Measurements from ENCODE around the gene ZNF726. TPM values are rescaled to one million over a fixed set of nuclear protein-coding genes. Genes with fewer than 3 reads are reported as not detected.

ZNF726 gene
- 1 to 10 TPM in 1 of 2 donors, not detected in 1; 5.8 TPM for total RNA-seq
- 11.3 TPM for polyA plus RNA-seq (2013, experiment 1 of 2)
- polyA plus RNA-seq (2013, experiment 2 of 2), result 9.5 TPM
- long read RNA-seq, experiment 1, result 0 reads
- long read RNA-seq, experiment 2, result 0 reads
- long read RNA-seq, experiment 3, transcript ZNF726-206 (4 exons, 2,473 nt), result major isoform, 5 of 5 reads
- long read RNA-seq, experiment 3, partial matches to known transcripts, result 0 of 5 reads
- long read RNA-seq, experiment 3, other reads (novel, unspliced or antisense), result 0 of 5 reads
- long read RNA-seq, experiment 4, result 0 reads

GRCh38 chr19:23914402-23915286 lies at the start of gene ZNF726:
Gene ZNF726 (plus strand): TSS chr19:23914886. CDS start chr19:23914995, 109 bp downstream.
- TF ChIP-seq, protein P1, sequence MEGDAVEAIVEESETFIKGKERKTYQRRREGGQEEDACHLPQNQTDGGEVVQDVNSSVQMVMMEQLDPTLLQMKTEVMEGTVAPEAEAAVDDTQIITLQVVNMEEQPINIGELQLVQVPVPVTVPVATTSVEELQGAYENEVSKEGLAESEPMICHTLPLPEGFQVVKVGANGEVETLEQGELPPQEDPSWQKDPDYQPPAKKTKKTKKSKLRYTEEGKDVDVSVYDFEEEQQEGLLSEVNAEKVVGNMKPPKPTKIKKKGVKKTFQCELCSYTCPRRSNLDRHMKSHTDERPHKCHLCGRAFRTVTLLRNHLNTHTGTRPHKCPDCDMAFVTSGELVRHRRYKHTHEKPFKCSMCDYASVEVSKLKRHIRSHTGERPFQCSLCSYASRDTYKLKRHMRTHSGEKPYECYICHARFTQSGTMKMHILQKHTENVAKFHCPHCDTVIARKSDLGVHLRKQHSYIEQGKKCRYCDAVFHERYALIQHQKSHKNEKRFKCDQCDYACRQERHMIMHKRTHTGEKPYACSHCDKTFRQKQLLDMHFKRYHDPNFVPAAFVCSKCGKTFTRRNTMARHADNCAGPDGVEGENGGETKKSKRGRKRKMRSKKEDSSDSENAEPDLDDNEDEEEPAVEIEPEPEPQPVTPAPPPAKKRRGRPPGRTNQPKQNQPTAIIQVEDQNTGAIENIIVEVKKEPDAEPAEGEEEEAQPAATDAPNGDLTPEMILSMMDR (conservative IDR thresholded peaks at IDR 0.05), result no peak
- H3K4me3 ChIP-seq (ENCODE audit: low read length), result peak within 1 kb of the TSS; percentile 90

GRCh38 chr19:23867895-23868294 lies 46.8 kb upstream of the ZNF726 start:
- Histone ChIP-seq H3K36me3 (ENCODE audit: control insufficient read depth, insufficient read depth, low read length) (peaks cover 9% of the 10 kb centered on the region), H3K9ac (ENCODE audit: extremely low read depth, low read length, poor library complexity, severe bottlenecking) (no peak overlapping the region), H3K27me3 (ENCODE audit: control insufficient read depth, insufficient read depth, low read length, poor library complexity, severe bottlenecking) (no peaks in the 10 kb centered on the region), H3K9me3 (ENCODE audit: control insufficient read depth, low read length) (peaks cover 65% of the 10 kb centered on the region), H3K27ac (ENCODE audit: low read depth, low read length) (no peak overlapping the region), H3K4me3 (ENCODE audit: low read length) (no peak overlapping the region), H3K4me1 (ENCODE audit: control insufficient read depth, insufficient read depth, low read length) (no peaks in the 10 kb centered on the region)
- no peak for DNase-seq
- 84 to 95% methylated on average over 4 of the region's 4 CpGs for WGBS, 2 experiments (ENCODE audit: insufficient coverage in 1 of 2, insufficient read length in 1 of 2)
- TF ChIP-seq, protein P1 (conservative IDR thresholded peaks at IDR 0.05), result no peak
- Mint-ChIP-seq H3K27ac (no peak overlapping the region), H3K36me3 (ENCODE audit: low read depth) (peaks cover 68% of the 10 kb centered on the region), H3K27me3 (ENCODE audit: insufficient read depth) (no peaks in the 10 kb centered on the region), H3K9me3 (peaks cover 72% of the 10 kb centered on the region), H3K4me1 (no peaks in the 10 kb centered on the region), H3K4me3 (no peak overlapping the region)

More at GRCh38 chr19:23914402-23915286, at the start of gene ZNF726:
- Mint-ChIP-seq H3K9me3 (peaks cover 71% of the 10 kb centered on the region), H3K27ac (peak within 1 kb of the TSS; percentile 95), H3K4me1 (no peaks in the 10 kb centered on the region), H3K36me3 (ENCODE audit: low read depth) (no peaks in the 10 kb centered on the region), H3K27me3 (ENCODE audit: insufficient read depth) (peaks cover 2% of the 10 kb centered on the region), H3K4me3 (peak within 1 kb of the TSS; percentile 82)
- peaks cover 8% of the 10 kb centered on the region for H3K36me3 ChIP-seq (ENCODE audit: control insufficient read depth, insufficient read depth, low read length)
- H3K9ac ChIP-seq (ENCODE audit: extremely low read depth, low read length, poor library complexity, severe bottlenecking), result peak within 1 kb of the TSS; percentile 95
- 19 to 22% methylated on average over 11 to 44 of the region's 44 CpGs for WGBS, 2 experiments (ENCODE audit: insufficient coverage in 1 of 2, insufficient read length in 1 of 2)
- peak within 1 kb of the TSS; percentile 92 for H3K27ac ChIP-seq (ENCODE audit: low read depth, low read length)
- H3K9me3 ChIP-seq (ENCODE audit: control insufficient read depth, low read length), result peaks cover 20% of the 10 kb centered on the region
- no peak for DNase-seq
- no peaks in the 10 kb centered on the region for H3K4me1 ChIP-seq (ENCODE audit: control insufficient read depth, insufficient read depth, low read length)
- no peaks in the 10 kb centered on the region for H3K27me3 ChIP-seq (ENCODE audit: control insufficient read depth, insufficient read depth, low read length, poor library complexity, severe bottlenecking)

- peaks cover 9% of the 10 kb centered on the region for H3K36me3 ChIP-seq (ENCODE audit: control insufficient read depth, insufficient read depth, low read length)
- no peaks in the 10 kb centered on the region for H3K27me3 Mint-ChIP-seq (ENCODE audit: insufficient read depth)
- H3K9ac ChIP-seq (ENCODE audit: extremely low read depth, low read length, poor library complexity, severe bottlenecking), result no peak overlapping the region
- peaks cover 71% of the 10 kb centered on the region for H3K9me3 Mint-ChIP-seq
- H3K36me3 Mint-ChIP-seq (ENCODE audit: low read depth), result peaks cover 68% of the 10 kb centered on the region
- H3K4me1 ChIP-seq (ENCODE audit: control insufficient read depth, insufficient read depth, low read length), result no peaks in the 10 kb centered on the region
- 92 to 100% methylated on average over 3 of the region's 3 CpGs for WGBS, 2 experiments (ENCODE audit: insufficient coverage in 1 of 2, insufficient read length in 1 of 2)
- no peak overlapping the region for H3K27ac Mint-ChIP-seq
- peaks cover 58% of the 10 kb centered on the region for H3K9me3 ChIP-seq (ENCODE audit: control insufficient read depth, low read length)
- no peaks in the 10 kb centered on the region for H3K27me3 ChIP-seq (ENCODE audit: control insufficient read depth, insufficient read depth, low read length, poor library complexity, severe bottlenecking)
- DNase-seq, result no peak
- H3K4me3 Mint-ChIP-seq, result no peak overlapping the region
- H3K4me3 ChIP-seq (ENCODE audit: low read length), result no peak overlapping the region
- H3K27ac ChIP-seq (ENCODE audit: low read depth, low read length), result no peak overlapping the region
- TF ChIP-seq, protein P1 (conservative IDR thresholded peaks at IDR 0.05), result no peak
- H3K4me1 Mint-ChIP-seq, result no peaks in the 10 kb centered on the region
These were observed 46.1 kb upstream of the ZNF726 start for GRCh38 chr19:23868630-23869029.
